NCI-H128 (cell line): ENCODE measurements around the gene SEPTIN10.
"Not testable (repeated sequence)": the region's sequence is repeated elsewhere in the genome, so short reads cannot be mapped to it uniquely, and the experiment has no call there.

Experiments used
- DNase-seq: peaks from one replicate; lab custom pipeline; 2025; ENCODE audit not compliant: unreplicated experiment; lab: John Stamatoyannopoulos, UW

SEPTIN10 gene

GRCh38 chr2:109607766-109608165 is 6.0 kb downstream of the SEPTIN10 start:
- DNase-seq, result no peak

DNA sequence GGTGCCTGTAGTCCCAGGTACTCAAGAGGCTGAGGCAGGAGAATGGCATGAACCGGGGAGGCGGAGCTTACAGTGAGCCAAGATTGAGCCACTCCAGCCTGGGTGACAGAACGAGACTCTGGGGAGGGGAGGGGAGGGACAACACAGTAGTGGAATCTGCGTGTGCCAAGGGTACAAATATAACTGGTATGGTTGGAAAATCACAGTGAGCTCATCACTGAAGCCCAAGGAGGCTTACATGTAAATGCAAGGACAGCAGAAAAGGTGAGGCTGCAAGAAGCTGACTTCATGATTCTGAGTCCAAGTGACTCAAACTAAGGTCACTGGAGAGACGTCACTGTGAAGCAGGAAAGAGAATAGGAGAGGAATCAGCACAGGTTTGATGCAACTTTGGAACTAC is 9.2 kb downstream of the SEPTIN10 start:
- DNase-seq, result no peak

DNA sequence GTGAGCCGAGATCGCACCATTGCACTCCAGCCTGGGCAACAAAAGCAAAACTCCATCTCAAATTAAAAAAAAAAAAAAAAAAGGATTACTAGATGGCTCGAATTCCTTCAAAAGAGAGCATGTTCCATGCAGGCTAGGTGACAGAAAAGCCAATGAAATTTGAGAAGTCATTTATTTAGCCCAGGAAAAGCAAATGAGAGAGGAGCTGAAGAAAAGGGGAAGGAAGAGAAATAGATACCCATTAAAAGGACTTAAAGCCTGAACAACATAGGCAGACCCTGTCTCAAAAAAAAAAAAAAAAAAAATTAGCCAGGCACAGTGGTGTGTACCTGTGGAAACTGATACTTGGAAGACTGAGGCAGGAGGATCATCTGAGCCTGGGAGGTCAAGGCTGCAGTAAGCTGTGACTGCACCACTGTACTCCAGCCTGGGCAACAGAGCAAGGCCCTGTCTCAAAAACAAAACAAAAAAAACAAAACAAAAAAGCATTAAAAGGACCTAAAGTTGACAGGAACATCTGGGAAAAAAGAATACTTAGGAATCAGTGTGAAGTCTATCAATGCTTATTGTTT is 11.1 kb downstream of the SEPTIN10 start:
- no peak for DNase-seq

- DNase-seq, result no peak
Measured at GRCh38 chr2:109601783-109602182, 12.0 kb downstream of the SEPTIN10 start.

- no peak for DNase-seq
Measured at GRCh38 chr2:109597283-109597682, 16.5 kb downstream of the SEPTIN10 start.

GRCh38 chr2:109595644-109596043 is 18.1 kb downstream of the SEPTIN10 start:
- no peak for DNase-seq

DNA sequence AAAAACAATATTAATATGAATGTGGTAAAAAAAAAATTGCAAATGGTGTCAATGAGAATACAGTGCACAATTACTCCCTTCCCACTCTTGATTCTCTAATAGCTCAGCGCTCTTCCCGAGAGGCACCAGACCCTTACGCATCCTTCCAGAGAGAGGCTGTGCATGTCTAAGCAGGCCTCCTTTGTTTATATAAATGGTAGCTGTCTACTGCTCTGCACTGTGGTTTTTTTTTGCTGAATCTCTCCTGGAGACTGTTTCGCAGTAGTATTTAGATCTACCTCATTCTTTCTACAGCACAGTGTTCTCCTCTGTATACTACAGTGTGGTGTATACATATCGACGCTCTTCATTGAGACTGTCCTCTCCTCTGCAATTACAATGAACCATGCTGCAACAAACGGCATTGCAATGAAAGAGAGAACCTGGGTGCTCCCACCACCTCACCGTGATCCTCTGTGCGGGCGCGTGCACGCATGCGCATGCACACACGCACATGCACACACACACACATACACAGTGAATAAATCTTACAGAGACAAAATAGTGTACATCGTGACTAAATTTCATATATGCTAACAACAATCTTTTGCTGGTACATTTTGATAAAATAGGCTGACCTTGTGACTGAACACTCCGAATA is 19.4 kb downstream of the SEPTIN10 start:
- no peak for DNase-seq

DNA sequence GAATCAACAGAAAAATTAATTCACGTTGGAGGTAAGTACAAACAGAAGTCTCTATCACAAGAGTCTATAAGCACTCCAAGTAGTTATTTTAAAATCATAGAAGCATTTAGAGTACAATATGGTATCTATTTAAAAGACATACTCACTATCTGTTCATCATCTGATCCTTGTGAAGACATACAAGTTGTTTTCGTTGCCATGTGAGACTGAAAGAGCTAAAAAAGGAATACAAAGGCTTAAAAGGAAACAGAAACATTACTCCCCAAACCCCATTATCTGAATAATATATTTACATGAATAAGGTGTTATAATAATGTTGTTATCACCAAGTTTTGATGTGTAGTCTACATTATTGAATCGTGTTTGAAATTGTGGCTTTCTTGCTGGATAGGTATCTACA is 20.9 kb downstream of the SEPTIN10 start:
- no peak for DNase-seq

DNA sequence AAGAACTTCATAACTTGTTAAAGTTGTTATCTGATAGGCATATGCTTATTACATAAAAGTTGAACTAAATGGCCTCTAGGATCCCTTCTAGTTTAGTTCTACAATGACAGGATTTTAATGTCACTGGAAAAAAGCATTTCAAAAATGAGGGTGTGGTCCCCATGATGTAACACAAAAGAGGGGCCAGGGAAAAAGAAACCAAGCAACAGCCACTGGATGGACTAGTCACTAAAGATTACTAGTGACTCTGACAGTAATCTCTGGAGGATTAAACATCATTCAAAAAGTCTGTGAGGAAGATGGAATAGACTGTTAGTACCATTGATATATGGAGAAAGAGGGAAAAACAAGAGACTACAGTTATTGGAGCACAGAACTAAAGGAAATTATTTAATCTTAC is 22.6 kb downstream of the SEPTIN10 start:
- DNase-seq, result no peak

DNA sequence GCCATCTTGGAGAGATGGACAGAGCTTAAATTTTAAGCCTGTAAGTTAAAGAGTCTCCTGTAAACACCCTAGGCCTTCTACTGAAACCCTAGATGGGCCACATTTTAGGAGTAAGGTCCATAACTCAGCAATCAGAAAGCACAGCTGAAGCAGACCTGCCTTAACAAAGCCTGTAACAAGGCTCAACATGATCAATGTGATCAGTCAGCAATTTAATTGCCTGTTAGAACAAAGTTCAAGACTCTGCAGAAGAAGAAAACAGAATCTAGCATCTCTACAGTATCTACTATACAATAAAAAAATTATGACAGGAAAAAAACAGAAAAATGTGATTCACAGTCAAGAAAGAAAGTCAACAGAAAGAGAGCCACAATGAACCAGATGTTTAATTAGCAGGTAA is 27.1 kb downstream of the SEPTIN10 start:
- DNase-seq, result no peak

DNA sequence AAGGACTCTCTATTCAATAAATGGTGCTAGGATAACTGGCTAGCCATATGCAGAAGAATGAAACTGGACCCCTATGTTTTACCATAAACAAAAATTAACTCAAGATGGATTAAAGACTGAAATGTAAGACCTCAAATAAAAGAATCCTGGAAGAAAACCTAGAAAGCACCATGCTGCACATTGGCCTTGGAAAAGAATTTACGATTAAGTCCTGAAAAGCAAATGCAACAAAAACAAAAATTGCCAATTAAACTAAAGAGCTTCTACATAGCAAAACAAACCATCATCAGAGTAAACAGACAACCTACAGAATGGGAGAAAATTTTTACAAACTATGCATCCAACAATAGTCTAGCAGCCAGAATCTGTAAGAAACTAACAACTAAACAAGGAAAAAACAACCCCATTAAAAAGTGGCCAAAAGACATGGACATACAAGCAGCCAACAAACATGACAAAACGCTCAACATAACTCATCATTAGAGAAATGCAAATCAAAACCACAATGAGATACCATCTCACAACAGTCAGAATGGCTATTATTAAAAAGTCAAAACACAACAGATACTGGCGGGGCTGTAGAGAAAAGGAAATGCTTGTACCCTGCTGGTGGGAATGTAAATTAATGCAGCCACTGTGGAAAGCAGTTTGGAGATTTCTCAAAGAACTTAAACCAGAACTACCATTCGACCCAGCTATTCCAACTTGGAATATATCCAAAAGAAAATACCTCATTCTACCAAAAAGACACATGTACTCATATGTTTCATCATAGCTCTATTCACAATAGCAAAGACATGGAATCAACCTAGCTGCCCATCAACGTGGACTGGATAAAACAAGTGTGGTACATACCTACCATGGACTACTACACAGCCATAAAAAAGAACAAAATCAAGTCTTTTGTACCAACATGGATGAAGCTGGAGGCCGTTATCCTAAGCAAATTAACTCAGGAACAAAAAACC is 30.6 kb downstream of the SEPTIN10 start:
- DNase-seq, result no peak

- not testable (repeated sequence) for DNase-seq
Measured at GRCh38 chr2:109577630-109578029, 36.1 kb downstream of the SEPTIN10 start.

GRCh38 chr2:109575373-109575772 is 38.4 kb downstream of the SEPTIN10 start:
- DNase-seq, result no peak

GRCh38 chr2:109563980-109564550 is 49.7 kb downstream of the SEPTIN10 start:
- DNase-seq, result no peak

- no peak for DNase-seq
Measured at GRCh38 chr2:109563288-109563687, 50.5 kb downstream of the SEPTIN10 start.

GRCh38 chr2:109562421-109562820 is 51.3 kb downstream of the SEPTIN10 start:
- DNase-seq, result no peak

DNA sequence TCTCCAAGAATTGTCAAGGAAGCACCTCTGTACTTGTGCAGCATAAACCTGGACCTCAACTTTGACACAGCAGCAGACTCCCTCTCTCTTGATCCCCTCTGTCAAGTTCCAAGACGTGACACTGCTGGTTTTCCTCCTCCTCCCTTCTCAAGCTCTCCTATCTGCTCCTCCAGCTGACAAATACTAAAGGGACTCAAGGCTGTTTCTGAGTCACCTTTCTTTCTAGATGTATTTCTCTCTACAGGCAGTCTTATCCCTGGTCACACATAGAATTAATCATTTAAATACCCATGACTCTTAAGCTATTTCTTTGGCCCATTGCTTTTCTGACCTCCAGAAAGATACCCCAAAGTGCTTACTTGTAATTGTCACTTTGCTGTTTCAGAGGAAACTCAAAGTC is 53.5 kb downstream of the SEPTIN10 start:
- no peak for DNase-seq

GRCh38 chr2:109558076-109558882 is 55.5 kb downstream of the SEPTIN10 start:
- DNase-seq, result no peak

DNA sequence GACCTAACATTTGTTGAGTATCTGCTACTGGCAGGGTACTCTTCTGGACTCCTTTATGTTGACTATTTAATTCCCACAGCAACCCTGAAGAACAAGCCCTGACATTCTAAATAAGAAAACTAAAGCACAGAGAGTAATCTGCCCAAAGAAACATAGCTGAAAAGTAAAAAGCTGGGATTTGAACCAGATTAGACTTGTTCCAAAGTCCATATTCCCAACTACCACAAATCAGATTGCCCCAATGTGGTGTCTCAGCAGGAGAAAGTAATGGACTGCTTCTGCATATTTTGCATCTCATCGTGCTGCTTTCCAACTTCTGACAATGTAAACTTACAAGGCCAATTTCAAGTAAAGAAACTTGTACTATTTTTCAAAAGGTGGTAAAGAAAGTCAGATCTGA is 56.5 kb downstream of the SEPTIN10 start:
- DNase-seq, result no peak

GRCh38 chr2:109555346-109555900 is 58.3 kb downstream of the SEPTIN10 start:
- no peak for DNase-seq
